Ovary (tissue), 9 donors: Measurements from ENCODE around the gene CACNA1D. TPM values are rescaled to one million over a fixed set of nuclear protein-coding genes. Genes with fewer than 3 reads are reported as not detected.

ENCODE experiments used
- DNase-seq, 5 donors: peaks; one replicate each; pipeline ENCODE4 v3.0.0-alpha.2; 2019 to 2020
- H3K27ac ChIP-seq, 2 donors: fragments of 200-600 bp; one replicate each; pipeline versions ENCODE4 v1.5.1 to v1.8.0; 2019 to 2022
- H3K27me3 ChIP-seq: fragments of 200-600 bp; one replicate; pipeline ENCODE4 v1.8.0; 2022
- H3K36me3 ChIP-seq: fragments of 200-600 bp; sonication (generic); one replicate; pipeline ENCODE4 v1.5.1; 2019
- H3K4me1 ChIP-seq: one replicate; pipeline ENCODE4 v1.8.1; 2013; ENCODE audit warnings: mild to moderate bottlenecking, moderate library complexity; ENCODE audit not compliant: insufficient read depth
- H3K4me3 ChIP-seq: fragments of 200-600 bp; sonication (generic); one replicate; pipeline ENCODE4 v1.5.1; 2017
- H3K9me3 ChIP-seq, 2 donors: fragments of 200-600 bp in 1 of 2; sonication (generic) in 1 of 2; one replicate each; pipeline versions ENCODE4 v1.5.1 to v1.8.1; 2013 to 2019; ENCODE audit warnings: mild to moderate bottlenecking in 1 of 2, moderate library complexity in 1 of 2
- EP300 ChIP-seq: sonication (generic); formaldehyde crosslinking; IDR thresholded peaks from one replicate; pipeline ENCODE4 v1.6.1; 2017; ENCODE audit warnings: antibody characterized with exemption
- POLR2A ChIP-seq: fragments of 450-650 bp; IDR thresholded peaks from one replicate; pipeline ENCODE4 v1.6.1; 2017; ENCODE audit warnings: antibody characterized with exemption, mild to moderate bottlenecking, moderate library complexity
- WGBS, 3 donors: extraction: QIAGEN DNeasy Blood & Tissue Kit in 1 of 3; methylation state at CpG; one replicate each; pipeline versions ENCODE4 v1.1.5 to v1.1.7; 2013 to 2017; 5-methylcytosine and 5-hydroxymethylcytosine counted together
- intact Hi-C, 4 donors: fragments of 100-400 bp; cut with DNase I; formaldehyde crosslinking; loops; one replicate each; pipeline versions ENCODE4 v1.11.0 to v1.15.1; 2022 to 2023
- polyA plus RNA-seq, 2 donors: library from polyadenylated mRNA; stranded (reverse); fragments of 200-250 nt in 1 of 2; fragments of 350-450 nt in 1 of 2; fragmentation: Illumina TruSeq in 1 of 2; extraction: RNeasy Lipid Tissue Mini Kit (QIAGEN cat#74804) in 1 of 2; gene quantifications; one replicate each; pipeline ENCODE4 v1.2.3, GENCODE V29; 2013 to 2014
- total RNA-seq, 7 donors: library from RNA; depleted of rRNA in 2 of 7; stranded (reverse); fragments of >200 nt in 2 of 7; fragmentation: NEBNext Ultra II Directional in 3 of 7; extraction: Animal tissue kit (Norgen Biotek cat#: 25700) in 3 of 7; gene quantifications; one replicate each; pipeline versions ENCODE4 v1.1.0 to v1.2.4, GENCODE V29; 2016 to 2023
- TF ChIP-seq, protein P1 (sequence below), 3 donors: fragments of 450-650 bp in 2 of 3; fragments of 200-600 bp in 1 of 3; IDR thresholded peaks; one replicate each; pipeline versions ENCODE4 v1.5.1 to v1.8.0; 2016 to 2022; ENCODE audit warnings: antibody characterized with exemption in 3 of 3, mild to moderate bottlenecking in 1 of 3
- donor health status: DM: no; HTN: no; CAD: no; lungs with moderate emphysema.
- donor health status: DM: no; HTN: no; CAD: no.
- donor health status: Bipolar disorder and iron deficiency.
- donor health status: DM: yes; HTN: yes; CAD: no.
- donor health status: DM: no; HTN: no; CAD: no.
- donor health status: DM: yes; HTN: yes; CAD: no.

The CACNA1D gene
- total and polyA plus RNA-seq, 9 donors: 0.23 to 9.3 (median 5.1) TPM

DNA sequence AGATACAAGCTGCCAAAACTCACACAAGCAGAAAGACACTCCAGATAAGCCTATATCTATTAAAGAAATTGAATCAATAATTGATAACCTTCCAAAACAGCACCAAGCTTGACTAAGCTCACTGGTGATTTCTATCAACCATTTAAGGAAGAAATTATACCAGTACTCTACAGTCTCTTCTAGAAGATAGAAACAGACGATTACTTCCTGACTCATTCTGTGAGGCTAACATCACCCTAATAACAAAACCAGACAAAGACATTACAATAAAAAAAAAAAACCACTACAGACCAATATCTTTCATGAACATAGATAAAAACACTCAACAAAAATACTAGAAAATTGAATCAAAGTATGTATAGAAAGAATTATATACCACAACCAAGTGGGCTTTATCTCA, 331.6 kb downstream of the CACNA1D start:
- H3K27ac ChIP-seq: no peak overlapping the region
- no peaks in the 10 kb centered on the region for H3K9me3 ChIP-seq
- H3K4me3 ChIP-seq: no peak overlapping the region
- TF ChIP-seq POLR2A (no peak), EP300 (no peak)
- TF ChIP-seq, protein P1, sequence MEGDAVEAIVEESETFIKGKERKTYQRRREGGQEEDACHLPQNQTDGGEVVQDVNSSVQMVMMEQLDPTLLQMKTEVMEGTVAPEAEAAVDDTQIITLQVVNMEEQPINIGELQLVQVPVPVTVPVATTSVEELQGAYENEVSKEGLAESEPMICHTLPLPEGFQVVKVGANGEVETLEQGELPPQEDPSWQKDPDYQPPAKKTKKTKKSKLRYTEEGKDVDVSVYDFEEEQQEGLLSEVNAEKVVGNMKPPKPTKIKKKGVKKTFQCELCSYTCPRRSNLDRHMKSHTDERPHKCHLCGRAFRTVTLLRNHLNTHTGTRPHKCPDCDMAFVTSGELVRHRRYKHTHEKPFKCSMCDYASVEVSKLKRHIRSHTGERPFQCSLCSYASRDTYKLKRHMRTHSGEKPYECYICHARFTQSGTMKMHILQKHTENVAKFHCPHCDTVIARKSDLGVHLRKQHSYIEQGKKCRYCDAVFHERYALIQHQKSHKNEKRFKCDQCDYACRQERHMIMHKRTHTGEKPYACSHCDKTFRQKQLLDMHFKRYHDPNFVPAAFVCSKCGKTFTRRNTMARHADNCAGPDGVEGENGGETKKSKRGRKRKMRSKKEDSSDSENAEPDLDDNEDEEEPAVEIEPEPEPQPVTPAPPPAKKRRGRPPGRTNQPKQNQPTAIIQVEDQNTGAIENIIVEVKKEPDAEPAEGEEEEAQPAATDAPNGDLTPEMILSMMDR (IDR thresholded peaks at IDR 0.05): no peak
- H3K36me3 ChIP-seq: no peaks in the 10 kb centered on the region
- H3K27me3 ChIP-seq: no peaks in the 10 kb centered on the region
- intact Hi-C loops: no loop called here
- 17 to 34% (median 31%) methylated on average over 1 of the region's 1 CpG for WGBS, 3 donors
- DNase-seq: no peak
- no peaks in the 10 kb centered on the region for H3K4me1 ChIP-seq

DNA sequence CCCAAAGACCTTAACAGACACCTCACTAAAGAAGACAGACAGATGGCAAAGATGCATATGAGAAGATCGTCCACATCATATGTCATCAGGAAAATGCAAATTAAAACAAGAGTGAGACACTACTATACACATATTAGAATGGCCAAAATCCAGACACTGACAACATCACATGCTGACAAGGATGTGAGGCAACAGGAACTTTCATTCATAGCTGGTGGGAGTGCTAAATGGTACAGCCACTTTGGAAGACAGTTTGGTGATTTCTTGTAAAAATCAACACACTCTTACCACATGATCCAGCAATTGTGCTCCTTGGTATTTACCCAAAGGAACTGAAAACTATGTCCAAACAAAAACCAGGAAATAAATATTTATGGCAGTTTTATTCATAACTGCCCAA, 334.2 kb downstream of the CACNA1D start:
- Histone ChIP-seq H3K4me1 (no peaks in the 10 kb centered on the region), H3K4me3 (no peak overlapping the region), H3K36me3 (no peaks in the 10 kb centered on the region), H3K9me3 (no peaks in the 10 kb centered on the region), H3K27me3 (no peaks in the 10 kb centered on the region), H3K27ac (no peak overlapping the region)
- DNase-seq: no peak
- 84 to 86% (median 86%) methylated on average over 1 of the region's 1 CpG for WGBS, 3 donors
- intact Hi-C loops: no loop called here
- TF ChIP-seq POLR2A (no peak), EP300 (no peak)
- TF ChIP-seq, protein P1 (IDR thresholded peaks at IDR 0.05): no peak

DNA sequence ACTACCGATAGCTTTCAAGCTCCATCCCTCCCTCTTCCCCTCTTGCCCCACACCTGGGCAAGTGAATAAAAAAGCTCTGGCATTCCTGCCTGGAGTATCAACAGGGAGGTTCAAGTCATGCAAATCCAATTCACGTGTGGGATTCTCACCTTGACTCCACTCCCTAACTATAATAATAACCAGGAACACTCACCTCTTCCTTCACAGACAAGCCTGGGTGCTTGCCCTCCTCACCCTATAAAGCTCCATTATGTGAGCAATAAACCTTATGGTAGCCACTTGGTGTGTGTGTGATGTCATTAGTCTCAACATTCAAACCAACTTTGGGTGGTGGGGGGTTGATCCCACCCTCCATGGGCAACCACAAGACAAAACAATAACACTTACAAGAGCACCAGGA, 335.2 kb downstream of the CACNA1D start:
- Histone ChIP-seq H3K4me1 (no peaks in the 10 kb centered on the region), H3K36me3 (no peaks in the 10 kb centered on the region), H3K9me3 (no peaks in the 10 kb centered on the region), H3K27ac (no peak overlapping the region), H3K27me3 (no peaks in the 10 kb centered on the region), H3K4me3 (no peak overlapping the region)
- intact Hi-C loops: no loop called here
- 68 to 83% (median 82%) methylated on average over 2 of the region's 2 CpGs for WGBS, 3 donors
- DNase-seq: no peak
- TF ChIP-seq, protein P1 (IDR thresholded peaks at IDR 0.05): no peak
- TF ChIP-seq POLR2A (no peak), EP300 (no peak)

DNA sequence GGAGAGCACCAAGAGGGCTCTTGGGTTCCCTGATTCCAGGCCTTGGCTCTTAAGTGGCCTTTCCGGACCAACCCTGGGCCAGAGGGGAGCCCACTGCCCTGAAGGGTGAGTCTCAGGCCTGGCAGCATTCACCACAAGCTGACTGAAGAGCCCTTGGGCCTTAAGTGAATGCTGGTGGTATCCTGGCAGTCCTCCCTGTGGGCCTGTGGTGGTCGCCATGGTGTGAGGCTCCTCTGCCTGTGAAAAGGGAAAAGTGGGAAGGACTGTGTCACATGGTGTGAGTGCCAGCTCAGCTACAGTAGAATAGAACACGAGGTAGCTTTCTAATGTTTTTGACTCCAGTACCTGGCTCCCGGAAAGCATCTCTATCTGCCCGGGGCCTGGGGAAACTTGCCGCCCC, 336.5 kb downstream of the CACNA1D start:
- DNase-seq: no peak
- no peaks in the 10 kb centered on the region for H3K27me3 ChIP-seq
- 86 to 89% (median 87%) methylated on average over 6 of the region's 6 CpGs for WGBS, 3 donors
- intact Hi-C loops: no loop called here
- H3K36me3 ChIP-seq: no peaks in the 10 kb centered on the region
- TF ChIP-seq, protein P1 (IDR thresholded peaks at IDR 0.05): no peak
- H3K9me3 ChIP-seq: no peaks in the 10 kb centered on the region
- H3K4me1 ChIP-seq: no peaks in the 10 kb centered on the region
- no peak overlapping the region for H3K4me3 ChIP-seq
- no peak overlapping the region for H3K27ac ChIP-seq
